OCI-LY7 (cell line): ENCODE data around the gene SUPT20H. TPM values are rescaled to one million over a fixed set of nuclear protein-coding genes. Genes with fewer than 3 reads are reported as not detected.

Experiments
- BruUV-seq: library from RNA; stranded (reverse); fragments of 400-500 nt; replicated peaks from 2 replicates; lab custom pipeline; 2021; lab: Mats Ljungman, UMichigan
- CTCF ChIA-PET: fragments of 300-600 bp; sonication (Branson Sonifier 250); formaldehyde crosslinking; loops from one replicate; lab custom pipeline; 2022; ENCODE audit warnings: antibody characterized with exemption; ENCODE audit not compliant: unreplicated experiment; lab: Charles Lee
- POLR2A ChIA-PET: fragments of 300-600 bp; sonication (Branson Sonifier 250); formaldehyde crosslinking; loops from one replicate; lab custom pipeline; 2022; ENCODE audit warnings: antibody characterized with exemption; lab: Charles Lee
- DNase-seq: peaks from one replicate; pipeline ENCODE4 v3.0.0-alpha.2; 2015; ENCODE audit warnings: low spot score
- H2AFZ ChIP-seq: fragments of 200-600 bp; sonication (generic), shearing (Covaris generic); 2 replicates; pipeline ENCODE4 v1.6.1; 2014; ENCODE audit warnings: mild to moderate bottlenecking, antibody characterized with exemption, low read length, moderate library complexity
- H3K27ac ChIP-seq: fragments of 200-600 bp; sonication (generic); 2 replicates; pipeline ENCODE4 v1.5.1; 2014; ENCODE audit warnings: mixed run types, low read depth, mild to moderate bottlenecking, moderate library complexity, low read length, inconsistent platforms; ENCODE audit not compliant: poor library complexity, severe bottlenecking
- H3K36me3 ChIP-seq: fragments of 200-600 bp; sonication (generic); 2 replicates; pipeline ENCODE4 v1.6.1; 2014; ENCODE audit warnings: mild to moderate bottlenecking, antibody characterized with exemption, low read length, moderate library complexity, mixed read lengths; ENCODE audit not compliant: insufficient read depth
- H3K4me1 ChIP-seq: fragments of 200-600 bp; sonication (generic); 2 replicates; pipeline ENCODE4 v1.5.1; 2014; ENCODE audit warnings: mild to moderate bottlenecking, low read length; ENCODE audit not compliant: insufficient read depth, poor library complexity, severe bottlenecking
- H3K4me2 ChIP-seq: fragments of 200-600 bp; sonication (generic); 2 replicates; pipeline ENCODE4 v1.6.1; 2014; ENCODE audit warnings: mild to moderate bottlenecking, low read length
- H3K4me3 ChIP-seq: fragments of 200-600 bp; sonication (generic); 2 replicates; pipeline ENCODE4 v1.5.1; 2014; ENCODE audit warnings: mild to moderate bottlenecking, low read depth, low read length; ENCODE audit not compliant: poor library complexity, severe bottlenecking
- H3K79me2 ChIP-seq: fragments of 200-600 bp; sonication (generic); 2 replicates; pipeline ENCODE4 v1.6.1; 2016; ENCODE audit warnings: low read depth, mild to moderate bottlenecking, low read length, moderate library complexity, mixed read lengths; ENCODE audit not compliant: insufficient read depth
- H3K9me2 ChIP-seq: fragments of 200-600 bp; sonication (generic); 2 replicates; pipeline ENCODE4 v1.6.1; 2016; ENCODE audit warnings: mild to moderate bottlenecking, low read length, mixed read lengths; ENCODE audit not compliant: insufficient read depth
- H3K9me3 ChIP-seq: fragments of 200-600 bp; sonication (generic); 2 replicates; pipeline ENCODE4 v1.6.1; 2014; ENCODE audit warnings: mild to moderate bottlenecking, mixed run types, low read length, mixed read lengths
- H4K20me1 ChIP-seq: fragments of 200-600 bp; sonication (generic); 2 replicates; pipeline ENCODE4 v1.6.1; 2014; ENCODE audit warnings: mild to moderate bottlenecking, antibody characterized with exemption, low read length, moderate library complexity, mixed read lengths; ENCODE audit not compliant: insufficient read depth
- EZH2phosphoT487 ChIP-seq: fragments of 200-600 bp; sonication (generic); IDR thresholded peaks from 2 replicates; pipeline ENCODE4 v1.6.1; 2018; ENCODE audit warnings: low read depth, borderline replicate concordance, mild to moderate bottlenecking, mixed run types, antibody characterized with exemption, low read length, moderate library complexity, mixed read lengths
- intact Hi-C: fragments of 100-400 bp; cut with micrococcal nuclease; formaldehyde crosslinking; loops from one replicate; pipeline ENCODE4 v1.10.0; 2022; ENCODE audit not compliant: unreplicated experiment
- total RNA-seq, 2 experiments: library from RNA; depleted of rRNA in 1 of 2; stranded (reverse); fragments of >200 nt in 1 of 2; shearing (Covaris generic) in 1 of 2; gene quantifications; 2 replicates each; pipeline ENCODE4 v1.2.3, GENCODE V29; 2014 to 2022
- TF ChIP-seq, protein P1 (sequence below): fragments of 200-600 bp; sonication (generic); conservative IDR thresholded peaks from 2 replicates; pipeline ENCODE4 v1.5.1; 2014; ENCODE audit warnings: mild to moderate bottlenecking, antibody characterized with exemption, low read length, moderate library complexity, mixed read lengths

The SUPT20H gene
- total RNA-seq, 2 experiments from 2014 or later: 53.0 to 88.3 TPM

DNA sequence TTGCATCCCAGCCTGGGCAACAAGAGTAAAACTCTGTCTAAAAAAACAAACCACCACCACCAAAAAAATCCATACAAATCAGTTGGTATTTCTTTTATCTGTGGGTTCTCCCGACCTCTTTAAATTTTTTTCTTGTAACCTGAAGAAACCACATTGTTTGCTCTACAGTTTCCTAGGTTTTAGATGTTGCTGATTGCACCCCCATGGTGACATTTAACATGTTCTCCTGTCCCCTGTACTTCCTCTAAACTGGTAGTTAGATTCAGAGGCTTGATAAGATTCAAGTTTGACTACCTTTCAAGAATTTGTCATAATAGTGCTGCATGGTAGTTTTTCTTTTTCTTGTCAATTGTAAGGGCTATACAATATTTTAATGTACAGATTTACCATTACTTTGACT lies 84.3 kb downstream of the SUPT20H start:
- BruUV-seq: TSS peak; percentile 18
- no peak for DNase-seq
- H4K20me1 ChIP-seq: no peaks in the 10 kb centered on the region; the same call in 1 of the 2 replicates
- H3K79me2 ChIP-seq: peaks cover 21% of the 10 kb centered on the region; the same call in 1 of the 2 replicates
- no peak overlapping the region for H3K4me3 ChIP-seq
- H3K4me2 ChIP-seq: no peak overlapping the region
- intact Hi-C loops: no loop called here
- TF ChIP-seq, protein P1, sequence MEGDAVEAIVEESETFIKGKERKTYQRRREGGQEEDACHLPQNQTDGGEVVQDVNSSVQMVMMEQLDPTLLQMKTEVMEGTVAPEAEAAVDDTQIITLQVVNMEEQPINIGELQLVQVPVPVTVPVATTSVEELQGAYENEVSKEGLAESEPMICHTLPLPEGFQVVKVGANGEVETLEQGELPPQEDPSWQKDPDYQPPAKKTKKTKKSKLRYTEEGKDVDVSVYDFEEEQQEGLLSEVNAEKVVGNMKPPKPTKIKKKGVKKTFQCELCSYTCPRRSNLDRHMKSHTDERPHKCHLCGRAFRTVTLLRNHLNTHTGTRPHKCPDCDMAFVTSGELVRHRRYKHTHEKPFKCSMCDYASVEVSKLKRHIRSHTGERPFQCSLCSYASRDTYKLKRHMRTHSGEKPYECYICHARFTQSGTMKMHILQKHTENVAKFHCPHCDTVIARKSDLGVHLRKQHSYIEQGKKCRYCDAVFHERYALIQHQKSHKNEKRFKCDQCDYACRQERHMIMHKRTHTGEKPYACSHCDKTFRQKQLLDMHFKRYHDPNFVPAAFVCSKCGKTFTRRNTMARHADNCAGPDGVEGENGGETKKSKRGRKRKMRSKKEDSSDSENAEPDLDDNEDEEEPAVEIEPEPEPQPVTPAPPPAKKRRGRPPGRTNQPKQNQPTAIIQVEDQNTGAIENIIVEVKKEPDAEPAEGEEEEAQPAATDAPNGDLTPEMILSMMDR: no peak
- no peak for TF ChIP-seq EZH2phosphoT487
- H3K4me1 ChIP-seq: peaks cover 26% of the 10 kb centered on the region
- H3K36me3 ChIP-seq: peaks cover 94% of the 10 kb centered on the region
- no peak overlapping the region for H2AFZ ChIP-seq
- peaks cover 20% of the 10 kb centered on the region; the same call in 1 of the 2 replicates for H3K9me3 ChIP-seq
- CTCF ChIA-PET: no interaction called here
- no peak overlapping the region for H3K27ac ChIP-seq
- POLR2A ChIA-PET: no interaction called here
- no peaks in the 10 kb centered on the region for H3K9me2 ChIP-seq

GRCh38 chr13:36973621-36974295 lies 85.7 kb downstream of the SUPT20H start:
- Histone ChIP-seq H3K9me3 (peaks cover 20% of the 10 kb centered on the region; the same call in 1 of the 2 replicates), H2AFZ (no peak overlapping the region), H3K79me2 (peaks cover 21% of the 10 kb centered on the region; the same call in 1 of the 2 replicates), H3K27ac (peak overlapping the region; percentile 51), H3K4me3 (peak overlapping the region; percentile 22), H3K36me3 (peaks cover 94% of the 10 kb centered on the region), H3K4me2 (peak overlapping the region; percentile 40), H3K9me2 (no peaks in the 10 kb centered on the region), H3K4me1 (peaks cover 15% of the 10 kb centered on the region), H4K20me1 (no peaks in the 10 kb centered on the region; the same call in 1 of the 2 replicates)
- no TSS peak for BruUV-seq
- DNase-seq: peak; percentile 58
- CTCF ChIA-PET: no interaction called here
- POLR2A ChIA-PET: interaction anchor here (0.6 to 2.4 kb wide), 12 partner anchors 9 to 1772 kb away, joined by 3 to 12 read pairs (median 4); no protein-coding TSS in a partner anchor
- intact Hi-C loops: loop anchor here (5.0 kb wide), 1 partner anchor 51 kb away; the partner anchor contains the start of gene SMAD9
- TF ChIP-seq EZH2phosphoT487: no peak
- TF ChIP-seq, protein P1: no peak

DNA sequence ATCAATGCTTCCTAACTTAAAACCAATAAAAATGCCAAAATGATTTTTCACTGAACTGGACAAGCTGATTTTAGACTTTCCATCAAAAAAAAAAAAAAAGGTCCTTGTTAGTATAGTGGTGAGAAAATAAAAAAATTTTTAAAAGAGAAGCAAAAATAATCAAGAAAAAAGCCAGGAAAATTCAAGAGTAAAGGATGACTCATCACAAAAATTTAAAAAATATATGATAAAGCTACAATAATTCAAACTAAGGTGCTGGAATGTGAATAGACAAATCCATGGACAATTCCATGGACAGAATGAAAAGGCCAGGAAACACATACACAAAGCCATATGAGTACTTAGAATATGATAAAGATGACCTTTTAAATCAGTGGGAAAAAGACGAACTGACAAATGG lies 86.5 kb downstream of the SUPT20H start:
- TF ChIP-seq, protein P1: no peak
- no peak for TF ChIP-seq EZH2phosphoT487

More for the DNA sequence above, 86.5 kb downstream of the SUPT20H start:
- H4K20me1 ChIP-seq: no peaks in the 10 kb centered on the region; the same call in 1 of the 2 replicates
- no TSS peak for BruUV-seq
- ChIA-PET CTCF (no interaction called here), POLR2A (interaction anchor here (0.7 to 2.4 kb wide), 8 partner anchors 10 to 404 kb away, joined by 3 to 12 read pairs (median 4); no protein-coding TSS in a partner anchor)
- intact Hi-C loops: loop anchor here (5.0 kb wide), 1 partner anchor 51 kb away; the partner anchor contains the start of gene SMAD9
- peaks cover 21% of the 10 kb centered on the region; the same call in 1 of the 2 replicates for H3K79me2 ChIP-seq
- DNase-seq: no peak
- H3K36me3 ChIP-seq: peaks cover 94% of the 10 kb centered on the region
- H3K4me3 ChIP-seq: peak overlapping the region; percentile 14
- peaks cover 20% of the 10 kb centered on the region; the same call in 1 of the 2 replicates for H3K9me3 ChIP-seq
- H2AFZ ChIP-seq: no peak overlapping the region
- peaks cover 14% of the 10 kb centered on the region for H3K4me1 ChIP-seq
- H3K9me2 ChIP-seq: no peaks in the 10 kb centered on the region
- H3K4me2 ChIP-seq: peak overlapping the region; percentile 40
- H3K27ac ChIP-seq: peak overlapping the region; percentile 51
